ENCODE data around the gene SDHD. TPM values are rescaled to one million over a fixed set of nuclear protein-coding genes. Genes with fewer than 3 reads are reported as not detected.

Gene SDHD
- total and polyA plus RNA-seq, 4 donors, result 85.5 to 164 (median 104) TPM

DNA sequence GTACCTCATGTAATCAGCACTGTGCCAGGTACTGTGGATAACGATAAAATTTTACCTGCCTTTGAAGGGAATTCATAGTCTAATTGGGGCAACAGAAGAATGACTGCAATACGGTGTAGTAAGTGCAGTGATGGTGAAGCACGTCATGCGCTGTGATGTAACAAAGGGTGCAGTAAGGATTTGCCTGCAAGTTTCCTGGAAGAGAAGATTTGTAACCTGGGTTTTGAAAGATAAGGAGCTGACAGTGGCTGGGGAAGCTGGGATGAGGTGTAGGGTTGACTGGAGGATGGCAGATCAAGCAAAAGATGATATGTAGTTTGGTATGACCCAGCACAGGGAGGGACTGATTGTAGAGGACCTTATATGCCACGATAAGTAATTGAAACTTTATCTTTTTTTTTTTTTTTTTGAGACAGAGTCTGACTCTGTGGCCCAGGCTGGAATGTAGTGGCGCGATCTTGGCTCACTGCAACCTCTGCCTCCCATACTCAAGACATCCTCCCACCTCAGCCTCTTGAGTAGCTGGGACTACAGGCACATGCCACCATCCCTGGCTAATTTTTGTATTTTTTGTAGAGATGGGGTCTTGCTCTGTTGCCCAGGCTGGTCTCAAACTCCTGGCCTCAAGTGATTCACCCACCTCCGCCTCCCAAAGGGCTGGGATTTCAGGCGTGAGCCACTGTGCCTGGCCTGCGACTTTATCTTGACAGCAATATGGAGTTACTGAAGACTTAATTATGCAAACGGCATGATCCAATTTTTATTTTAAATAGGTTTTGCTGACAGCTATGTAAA, 11.3 kb downstream of the SDHD start:
- peaks cover 0 to 16% (median 5%) of the 10 kb centered on the region in 4 donors for H3K36me3 ChIP-seq (ENCODE audit: control insufficient read depth in 4 of 4, insufficient read depth in 4 of 4, low read length in 4 of 4)
- no peak overlapping the region for H3K9ac ChIP-seq (ENCODE audit: insufficient read depth in 1 of 2, low read length in 2 of 2)
- no peak for ATAC-seq (ENCODE audit: insufficient read depth, low FRiP score)
- TF ChIP-seq, protein P1, sequence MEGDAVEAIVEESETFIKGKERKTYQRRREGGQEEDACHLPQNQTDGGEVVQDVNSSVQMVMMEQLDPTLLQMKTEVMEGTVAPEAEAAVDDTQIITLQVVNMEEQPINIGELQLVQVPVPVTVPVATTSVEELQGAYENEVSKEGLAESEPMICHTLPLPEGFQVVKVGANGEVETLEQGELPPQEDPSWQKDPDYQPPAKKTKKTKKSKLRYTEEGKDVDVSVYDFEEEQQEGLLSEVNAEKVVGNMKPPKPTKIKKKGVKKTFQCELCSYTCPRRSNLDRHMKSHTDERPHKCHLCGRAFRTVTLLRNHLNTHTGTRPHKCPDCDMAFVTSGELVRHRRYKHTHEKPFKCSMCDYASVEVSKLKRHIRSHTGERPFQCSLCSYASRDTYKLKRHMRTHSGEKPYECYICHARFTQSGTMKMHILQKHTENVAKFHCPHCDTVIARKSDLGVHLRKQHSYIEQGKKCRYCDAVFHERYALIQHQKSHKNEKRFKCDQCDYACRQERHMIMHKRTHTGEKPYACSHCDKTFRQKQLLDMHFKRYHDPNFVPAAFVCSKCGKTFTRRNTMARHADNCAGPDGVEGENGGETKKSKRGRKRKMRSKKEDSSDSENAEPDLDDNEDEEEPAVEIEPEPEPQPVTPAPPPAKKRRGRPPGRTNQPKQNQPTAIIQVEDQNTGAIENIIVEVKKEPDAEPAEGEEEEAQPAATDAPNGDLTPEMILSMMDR (IDR thresholded peaks at IDR 0.05; ENCODE audit: control extremely low read depth, extremely low read depth), result no peak
- DNase-seq, result no peak
- no peaks in the 10 kb centered on the region for H3K9me3 ChIP-seq (ENCODE audit: control insufficient read depth in 4 of 4, insufficient read depth in 3 of 4, low read length in 3 of 4)
- peaks cover 0 to 2% (median 0%) of the 10 kb centered on the region in 5 donors for H3K4me1 ChIP-seq (ENCODE audit: control insufficient read depth in 5 of 5, insufficient read depth in 5 of 5, low read length in 5 of 5)
- H3K4me3 ChIP-seq, result no peak overlapping the region
- no peaks in the 10 kb centered on the region for H3K27me3 ChIP-seq (ENCODE audit: control insufficient read depth in 3 of 3, insufficient read depth in 3 of 3, low read length in 2 of 3)
- WGBS, 2 donors, result 85 to 93% methylated on average over 11 of the region's 11 CpGs
- no peak overlapping the region for H3K27ac ChIP-seq (ENCODE audit: low read depth in 1 of 2, low read length in 1 of 2)

DNA sequence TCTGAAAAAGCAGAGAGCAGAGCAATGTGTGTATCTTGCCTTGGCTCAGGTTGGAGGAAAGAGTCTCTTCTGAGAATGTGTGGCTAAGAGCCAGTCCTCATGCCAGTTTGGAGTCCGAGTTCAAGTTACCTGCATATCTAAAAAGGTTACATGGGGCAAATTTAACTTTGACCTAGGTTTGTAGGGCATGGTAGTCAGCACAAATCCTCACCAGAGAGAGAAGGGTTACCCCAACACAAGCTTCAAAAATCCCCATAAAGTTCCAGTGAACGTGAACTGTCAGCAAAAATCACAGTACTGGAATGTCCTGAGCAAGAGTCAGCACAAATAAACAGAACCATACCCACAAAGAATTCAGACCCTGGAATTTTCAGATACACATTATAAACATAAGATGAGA, 13.8 kb downstream of the SDHD start:
- Histone ChIP-seq H3K27me3 (ENCODE audit: control insufficient read depth in 3 of 3, insufficient read depth in 3 of 3, low read length in 2 of 3) (no peaks in the 10 kb centered on the region), H3K4me1 (ENCODE audit: control insufficient read depth in 5 of 5, insufficient read depth in 5 of 5, low read length in 5 of 5) (peaks cover 0 to 2% (median 0%) of the 10 kb centered on the region in 5 donors), H3K27ac (ENCODE audit: low read depth in 1 of 2, low read length in 1 of 2) (no peak overlapping the region), H3K36me3 (ENCODE audit: control insufficient read depth in 4 of 4, insufficient read depth in 4 of 4, low read length in 4 of 4) (peaks cover 0 to 11% (median under 1%) of the 10 kb centered on the region in 4 donors), H3K4me3 (no peak overlapping the region), H3K9ac (ENCODE audit: insufficient read depth in 1 of 2, low read length in 2 of 2) (no peak overlapping the region), H3K9me3 (ENCODE audit: control insufficient read depth in 4 of 4, insufficient read depth in 3 of 4, low read length in 3 of 4) (no peaks in the 10 kb centered on the region)
- WGBS, 2 donors, result 72 to 80% methylated on average over 2 of the region's 2 CpGs
- ATAC-seq (ENCODE audit: insufficient read depth, low FRiP score) (no peak), DNase-seq (no peak)
- TF ChIP-seq, protein P1 (IDR thresholded peaks at IDR 0.05; ENCODE audit: control extremely low read depth, extremely low read depth), result no peak

DNA sequence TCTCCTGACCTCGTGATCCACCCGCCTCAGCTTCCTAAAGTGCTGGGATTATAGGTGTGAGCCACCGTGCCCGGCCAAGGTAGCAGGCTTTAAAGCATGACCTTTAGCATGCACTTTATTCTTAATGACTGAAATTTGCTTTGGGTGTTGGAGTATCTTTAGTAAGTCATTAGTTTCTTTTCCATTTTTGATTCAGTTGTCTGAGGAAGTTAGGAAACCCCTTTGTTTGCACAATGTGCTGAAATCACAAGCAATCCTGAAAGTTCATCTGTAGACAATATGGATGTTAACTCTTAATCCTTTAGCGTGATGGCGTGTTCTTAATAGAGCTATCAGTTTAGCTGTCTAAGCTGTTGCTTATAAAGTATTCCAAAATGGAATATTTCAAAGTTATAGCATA, 16.8 kb downstream of the SDHD start:
- Histone ChIP-seq H3K9me3 (ENCODE audit: control insufficient read depth in 4 of 4, insufficient read depth in 3 of 4, low read length in 3 of 4) (no peaks in the 10 kb centered on the region), H3K4me1 (ENCODE audit: control insufficient read depth in 5 of 5, insufficient read depth in 5 of 5, low read length in 5 of 5) (peaks cover 0 to 2% (median 0%) of the 10 kb centered on the region in 5 donors), H3K27me3 (ENCODE audit: control insufficient read depth in 3 of 3, insufficient read depth in 3 of 3, low read length in 2 of 3) (no peaks in the 10 kb centered on the region), H3K36me3 (ENCODE audit: control insufficient read depth in 4 of 4, insufficient read depth in 4 of 4, low read length in 4 of 4) (peaks cover 0 to 2% (median 0%) of the 10 kb centered on the region in 4 donors), H3K27ac (ENCODE audit: low read depth in 1 of 2, low read length in 1 of 2) (no peak overlapping the region), H3K9ac (ENCODE audit: insufficient read depth in 1 of 2, low read length in 2 of 2) (no peak overlapping the region), H3K4me3 (no peak overlapping the region)
- DNase-seq (no peak), ATAC-seq (ENCODE audit: insufficient read depth, low FRiP score) (no peak)
- TF ChIP-seq, protein P1 (IDR thresholded peaks at IDR 0.05; ENCODE audit: control extremely low read depth, extremely low read depth), result no peak
- WGBS, 2 donors, result 69 to 84% methylated on average over 6 of the region's 6 CpGs

All from lung (tissue), 12 donors.